Ovary (tissue), 9 donors: ENCODE results near the gene IRF2BP1. TPM values are rescaled to one million over a fixed set of nuclear protein-coding genes. Genes with fewer than 3 reads are reported as not detected.

Source experiments
- DNase-seq, 5 donors: peaks; one replicate each; pipeline ENCODE4 v3.0.0-alpha.2; 2019 to 2020
- H3K27ac ChIP-seq, 2 donors: fragments of 200-600 bp; one replicate each; pipeline versions ENCODE4 v1.5.1 to v1.8.0; 2019 to 2022
- H3K27me3 ChIP-seq: fragments of 200-600 bp; one replicate; pipeline ENCODE4 v1.8.0; 2022
- H3K36me3 ChIP-seq: fragments of 200-600 bp; sonication (generic); one replicate; pipeline ENCODE4 v1.5.1; 2019
- H3K4me1 ChIP-seq: one replicate; pipeline ENCODE4 v1.8.1; 2013; ENCODE audit warnings: mild to moderate bottlenecking, moderate library complexity; ENCODE audit not compliant: insufficient read depth
- H3K4me3 ChIP-seq: fragments of 200-600 bp; sonication (generic); one replicate; pipeline ENCODE4 v1.5.1; 2017
- H3K9me3 ChIP-seq, 2 donors: fragments of 200-600 bp in 1 of 2; sonication (generic) in 1 of 2; one replicate each; pipeline versions ENCODE4 v1.5.1 to v1.8.1; 2013 to 2019; ENCODE audit warnings: mild to moderate bottlenecking in 1 of 2, moderate library complexity in 1 of 2
- CTCF ChIP-seq, 3 donors: fragments of 450-650 bp in 2 of 3; fragments of 200-600 bp in 1 of 3; IDR thresholded peaks; one replicate each; pipeline versions ENCODE4 v1.5.1 to v1.8.0; 2016 to 2022; ENCODE audit warnings: antibody characterized with exemption in 3 of 3, mild to moderate bottlenecking in 1 of 3
- EP300 ChIP-seq: sonication (generic); formaldehyde crosslinking; IDR thresholded peaks from one replicate; pipeline ENCODE4 v1.6.1; 2017; ENCODE audit warnings: antibody characterized with exemption
- POLR2A ChIP-seq: fragments of 450-650 bp; IDR thresholded peaks from one replicate; pipeline ENCODE4 v1.6.1; 2017; ENCODE audit warnings: antibody characterized with exemption, mild to moderate bottlenecking, moderate library complexity
- WGBS, 3 donors: extraction: QIAGEN DNeasy Blood & Tissue Kit in 1 of 3; methylation state at CpG; one replicate each; pipeline versions ENCODE4 v1.1.5 to v1.1.7; 2013 to 2017; 5-methylcytosine and 5-hydroxymethylcytosine counted together
- intact Hi-C, 4 donors: fragments of 100-400 bp; cut with DNase I; formaldehyde crosslinking; loops; one replicate each; pipeline versions ENCODE4 v1.11.0 to v1.15.1; 2022 to 2023
- polyA plus RNA-seq, 2 donors: library from polyadenylated mRNA; stranded (reverse); fragments of 200-250 nt in 1 of 2; fragments of 350-450 nt in 1 of 2; fragmentation: Illumina TruSeq in 1 of 2; extraction: RNeasy Lipid Tissue Mini Kit (QIAGEN cat#74804) in 1 of 2; gene quantifications; one replicate each; pipeline ENCODE4 v1.2.3, GENCODE V29; 2013 to 2014
- total RNA-seq, 7 donors: library from RNA; depleted of rRNA in 2 of 7; stranded (reverse); fragments of >200 nt in 2 of 7; fragmentation: NEBNext Ultra II Directional in 3 of 7; extraction: Animal tissue kit (Norgen Biotek cat#: 25700) in 3 of 7; gene quantifications; one replicate each; pipeline versions ENCODE4 v1.1.0 to v1.2.4, GENCODE V29; 2016 to 2023
- donor health status: DM: no; HTN: no; CAD: no; lungs with moderate emphysema.
- donor health status: DM: no; HTN: no; CAD: no.
- donor health status: Bipolar disorder and iron deficiency.
- donor health status: DM: yes; HTN: yes; CAD: no.
- donor health status: DM: no; HTN: no; CAD: no.
- donor health status: DM: yes; HTN: yes; CAD: no.

Gene IRF2BP1
- total and polyA plus RNA-seq, 9 donors: 2.7 to 59.4 (median 37.3) TPM

GRCh38 chr19:45918721-45919120 lies 32.8 kb upstream of the IRF2BP1 start:
- H3K27ac ChIP-seq: no peak overlapping the region
- no peaks in the 10 kb centered on the region for H3K27me3 ChIP-seq
- WGBS, 3 donors: 53 to 63% (median 61%) methylated on average over 4 of the region's 4 CpGs
- no peak overlapping the region for H3K4me3 ChIP-seq
- intact Hi-C loops: loop anchor here in 1 of 4 donors (10.0 kb wide), 1 partner anchor 86 kb away; no protein-coding TSS in a partner anchor
- DNase-seq: no peak
- H3K9me3 ChIP-seq: no peaks in the 10 kb centered on the region
- H3K4me1 ChIP-seq: no peaks in the 10 kb centered on the region
- no peak for TF ChIP-seq POLR2A
- TF ChIP-seq EP300: no peak
- no peak for TF ChIP-seq CTCF (IDR thresholded peaks at IDR 0.05)
- H3K36me3 ChIP-seq: no peaks in the 10 kb centered on the region

GRCh38 chr19:45917421-45918091 lies 31.6 kb upstream of the IRF2BP1 start:
- WGBS, 3 donors: 56 to 62% (median 57%) methylated on average over 4 of the region's 4 CpGs
- H3K4me1 ChIP-seq: no peaks in the 10 kb centered on the region
- no peaks in the 10 kb centered on the region for H3K9me3 ChIP-seq
- TF ChIP-seq EP300: no peak
- no peak for TF ChIP-seq POLR2A
- no peak for TF ChIP-seq CTCF (IDR thresholded peaks at IDR 0.05)
- H3K27me3 ChIP-seq: no peaks in the 10 kb centered on the region
- intact Hi-C loops: loop anchor here in 1 of 4 donors (10.0 kb wide), 1 partner anchor 87 kb away; no protein-coding TSS in a partner anchor
- no peak overlapping the region for H3K4me3 ChIP-seq
- DNase-seq: no peak
- H3K36me3 ChIP-seq: no peaks in the 10 kb centered on the region
- no peak overlapping the region for H3K27ac ChIP-seq

- no peak for DNase-seq
- no peaks in the 10 kb centered on the region for H3K36me3 ChIP-seq
- intact Hi-C loops: loop anchor here in 1 of 4 donors (10.0 kb wide), 1 partner anchor 91 kb away; no protein-coding TSS in a partner anchor
- no peak within 1 kb of the TSS for H3K27ac ChIP-seq
- TF ChIP-seq EP300 (no peak), POLR2A (no peak), CTCF (IDR thresholded peaks at IDR 0.05) (no peak)
- H3K27me3 ChIP-seq: no peaks in the 10 kb centered on the region
- WGBS, 3 donors: 57 to 66% (median 59%) methylated on average over 44 of the region's 44 CpGs
- H3K4me3 ChIP-seq: no peak within 1 kb of the TSS
- no peaks in the 10 kb centered on the region for H3K4me1 ChIP-seq
- no peaks in the 10 kb centered on the region for H3K9me3 ChIP-seq
Measured at GRCh38 chr19:45913874-45914830, 28.2 kb upstream of the IRF2BP1 start, which contains the start of gene NANOS2. NANOS2 (minus strand) TSS chr19:45914778; CDS start chr19:45914693, 85 bp downstream.

GRCh38 chr19:45911291-45911690 lies 25.4 kb upstream of the IRF2BP1 start:
- Histone ChIP-seq H3K4me1 (no peaks in the 10 kb centered on the region), H3K27ac (no peak overlapping the region), H3K4me3 (no peak overlapping the region), H3K9me3 (no peaks in the 10 kb centered on the region), H3K36me3 (no peaks in the 10 kb centered on the region), H3K27me3 (no peaks in the 10 kb centered on the region)
- intact Hi-C loops: loop anchor here in 1 of 4 donors (10.0 kb wide), 1 partner anchor 94 kb away; no protein-coding TSS in a partner anchor
- 51 to 66% (median 52%) methylated on average over 8 of the region's 8 CpGs for WGBS, 3 donors
- DNase-seq: no peak
- no peak for TF ChIP-seq CTCF (IDR thresholded peaks at IDR 0.05)
- no peak for TF ChIP-seq POLR2A
- no peak for TF ChIP-seq EP300
